ENCODE data around the gene JCHAIN.

DNA sequence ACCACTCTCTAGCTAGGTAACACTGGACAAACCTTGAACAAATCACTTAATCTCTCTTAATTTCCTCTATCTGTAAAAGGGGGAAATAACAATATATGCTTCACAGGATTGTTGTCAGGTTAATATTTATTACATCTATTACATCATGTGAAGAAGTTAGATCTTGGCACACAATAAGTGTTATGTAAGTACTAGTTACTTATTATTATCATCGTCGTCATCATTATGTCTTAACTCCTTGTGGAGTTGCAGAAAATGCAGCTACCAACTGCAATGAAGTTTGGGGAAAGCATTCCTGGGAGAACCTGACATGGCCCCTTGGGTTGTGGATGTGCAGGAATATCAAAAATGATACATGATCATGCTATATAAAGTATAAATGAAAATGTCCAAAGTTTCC is 4.8 kb upstream of the JCHAIN start:
- no peak for TF ChIP-seq CTCF (IDR thresholded peaks at IDR 0.05; ENCODE audit: insufficient read depth, low read length, poor library complexity, severe bottlenecking)
- no peak for TF ChIP-seq EZH2phosphoT487 (conservative IDR thresholded peaks at IDR 0.05; ENCODE audit: low read length)

Measured in SU-DHL-6 (cell line).